Type B pancreatic cell (in vitro differentiated cells): ENCODE results near the gene PARD3. TPM values are rescaled to one million over a fixed set of nuclear protein-coding genes. Genes with fewer than 3 reads are reported as not detected.

Source experiments
- DNase-seq: peaks from one replicate; pipeline ENCODE4 v3.0.0; 2021; ENCODE audit warnings: mixed read lengths; ENCODE audit not compliant: unreplicated experiment; ENCODE audit errors: extremely low spot score
- H3K27ac Mint-ChIP-seq: 2 replicates; pipeline ENCODE4 v1.8.0; 2021; ENCODE audit warnings: mild to moderate bottlenecking, mixed read lengths
- H3K27me3 Mint-ChIP-seq: 2 replicates; pipeline ENCODE4 v1.8.0; 2021; ENCODE audit warnings: mixed read lengths
- H3K36me3 Mint-ChIP-seq: 2 replicates; pipeline ENCODE4 v1.8.0; 2021; ENCODE audit warnings: mixed read lengths
- H3K4me1 Mint-ChIP-seq: one replicate; pipeline ENCODE4 v1.8.0; 2021; ENCODE audit warnings: mixed read lengths; ENCODE audit not compliant: unreplicated experiment
- H3K4me3 Mint-ChIP-seq: 2 replicates; pipeline ENCODE4 v1.8.0; 2021; ENCODE audit warnings: mild to moderate bottlenecking, mixed read lengths
- H3K9me3 Mint-ChIP-seq: 2 replicates; pipeline ENCODE4 v1.8.0; 2021; ENCODE audit warnings: mixed read lengths
- CTCF ChIP-seq: fragments of 200-600 bp; sonication (generic); conservative IDR thresholded peaks from 2 replicates; pipeline ENCODE4 v1.5.0; 2021; ENCODE audit warnings: antibody characterized with exemption, mild to moderate bottlenecking
- total RNA-seq: library from RNA; stranded (reverse); gene quantifications from 2 replicates; pipeline ENCODE4 v1.2.1, GENCODE V29; 2021; ENCODE audit warnings: low replicate concordance

Gene PARD3
- total RNA-seq, 1 donor from 2014 or later = 52.3 TPM

- no peak for TF ChIP-seq CTCF
- Mint-ChIP-seq H3K4me3 (no peak overlapping the region), H3K4me1 (peaks cover 26% of the 10 kb centered on the region), H3K27me3 (no peaks in the 10 kb centered on the region), H3K36me3 (peaks cover 4% of the 10 kb centered on the region), H3K9me3 (no peaks in the 10 kb centered on the region), H3K27ac (no peak overlapping the region)
- no peak for DNase-seq
These were observed 677.9 kb downstream of the PARD3 start for GRCh38 chr10:34137201-34137600.

- no peaks in the 10 kb centered on the region for H3K9me3 Mint-ChIP-seq
- H3K36me3 Mint-ChIP-seq = peaks cover 9% of the 10 kb centered on the region
- H3K27ac Mint-ChIP-seq = no peak overlapping the region
- no peak for TF ChIP-seq CTCF
- H3K4me3 Mint-ChIP-seq = no peak overlapping the region
- DNase-seq = no peak
- H3K27me3 Mint-ChIP-seq = no peaks in the 10 kb centered on the region
- H3K4me1 Mint-ChIP-seq = peaks cover 23% of the 10 kb centered on the region
These were observed 679.6 kb downstream of the PARD3 start for GRCh38 chr10:34135515-34135914.

- Mint-ChIP-seq H3K36me3 (peaks cover 17% of the 10 kb centered on the region), H3K4me3 (no peak overlapping the region), H3K27ac (no peak overlapping the region), H3K27me3 (no peaks in the 10 kb centered on the region), H3K4me1 (peaks cover 16% of the 10 kb centered on the region), H3K9me3 (peaks cover 6% of the 10 kb centered on the region)
- no peak for TF ChIP-seq CTCF
- DNase-seq = no peak
These were observed 680.5 kb downstream of the PARD3 start for GRCh38 chr10:34134602-34135001.

- H3K36me3 Mint-ChIP-seq = peaks cover 21% of the 10 kb centered on the region
- H3K4me1 Mint-ChIP-seq = peaks cover 10% of the 10 kb centered on the region
- no peak overlapping the region for H3K27ac Mint-ChIP-seq
- DNase-seq = no peak
- peaks cover 6% of the 10 kb centered on the region for H3K9me3 Mint-ChIP-seq
- no peak for TF ChIP-seq CTCF
- no peaks in the 10 kb centered on the region for H3K27me3 Mint-ChIP-seq
- no peak overlapping the region for H3K4me3 Mint-ChIP-seq
These were observed 681.7 kb downstream of the PARD3 start for GRCh38 chr10:34133406-34133805.

- no peaks in the 10 kb centered on the region for H3K27me3 Mint-ChIP-seq
- peaks cover 25% of the 10 kb centered on the region for H3K36me3 Mint-ChIP-seq
- H3K9me3 Mint-ChIP-seq = peaks cover 6% of the 10 kb centered on the region
- no peak overlapping the region for H3K4me3 Mint-ChIP-seq
- peaks cover 19% of the 10 kb centered on the region for H3K4me1 Mint-ChIP-seq
- TF ChIP-seq CTCF = no peak
- H3K27ac Mint-ChIP-seq = no peak overlapping the region
- no peak for DNase-seq
These were observed 683.9 kb downstream of the PARD3 start for GRCh38 chr10:34131152-34131551.

- Mint-ChIP-seq H3K9me3 (peaks cover 10% of the 10 kb centered on the region), H3K27ac (no peak overlapping the region), H3K4me3 (no peak overlapping the region), H3K36me3 (peaks cover 22% of the 10 kb centered on the region), H3K4me1 (peaks cover 38% of the 10 kb centered on the region), H3K27me3 (no peaks in the 10 kb centered on the region)
- TF ChIP-seq CTCF = no peak
- no peak for DNase-seq
These were observed 687.4 kb downstream of the PARD3 start for GRCh38 chr10:34127676-34128075.
